ENCODE results near the gene RSPRY1. TPM values are rescaled to one million over a fixed set of nuclear protein-coding genes. Genes with fewer than 3 reads are reported as not detected.

Gene RSPRY1
- total RNA-seq, 1 experiment from 2014 or later, result 24.9 TPM

GRCh38 chr16:57202095-57202886 is 16.2 kb downstream of the RSPRY1 start:
- ATAC-seq (no peak), DNase-seq (ENCODE audit: low read depth, low spot score) (no peak)
- ChIA-PET CTCF (no interaction called here), RAD21 (ENCODE audit: low non-redundant PET in 1 of 2, low total read pairs in 2 of 2, uncharacterized antibody in 2 of 2, unreplicated experiment in 2 of 2) (no interaction called here), POLR2A (no interaction called here)
- Histone ChIP-seq H3K9me2 (ENCODE audit: insufficient read depth) (no peaks in the 10 kb centered on the region), H3K4me2 (ENCODE audit: low read length) (no peak overlapping the region), H3K27ac (ENCODE audit: low read depth, low read length) (no peak overlapping the region), H3K27me3 (ENCODE audit: insufficient read depth, low read length) (no peaks in the 10 kb centered on the region), H3K9ac (ENCODE audit: low read length) (no peak overlapping the region), H3K4me1 (ENCODE audit: control insufficient read depth in 1 of 2, insufficient read depth in 2 of 2, low read length in 2 of 2) (no peaks in the 10 kb centered on the region), H3K4me3 (replicated peaks in 1 of 2; ENCODE audit: low read depth in 1 of 2, low read length in 2 of 2) (no peak overlapping the region), H4K20me1 (ENCODE audit: insufficient read depth) (no peaks in the 10 kb centered on the region), H3K79me2 (ENCODE audit: insufficient read depth, low read length) (peaks cover 10% of the 10 kb centered on the region), H3K9me3 (ENCODE audit: control insufficient read depth in 1 of 2, insufficient read depth in 1 of 2, low read depth in 1 of 2, low read length in 2 of 2) (no peaks in the 10 kb centered on the region), H3K36me3 (ENCODE audit: control insufficient read depth in 1 of 2, insufficient read depth in 2 of 2, low read length in 2 of 2) (peaks cover 5 to 16% of the 10 kb centered on the region in 2 experiments), H2AFZ (ENCODE audit: low read depth, low read length, poor library complexity, severe bottlenecking) (no peak overlapping the region)
- intact Hi-C loops (cut with micrococcal nuclease), result no loop called here
- BruUV-seq (replicated peaks), result no TSS peak
- TF ChIP-seq SRF (IDR thresholded peaks at IDR 0.05; ENCODE audit: low read depth) (no peak), TCF7L2 (IDR thresholded peaks at IDR 0.05; ENCODE audit: borderline replicate concordance, extremely low read depth, insufficient read depth, insufficient read length) (no peak), SP1 (IDR thresholded peaks at IDR 0.05; ENCODE audit: low read depth) (no peak), ELF1 (IDR thresholded peaks at IDR 0.05; ENCODE audit: borderline replicate concordance, low read depth) (no peak), ZNF274 (IDR thresholded peaks at IDR 0.05; ENCODE audit: low read depth, low read length) (no peak), POLR2AphosphoS5 (IDR thresholded peaks at IDR 0.05; ENCODE audit: low read depth, low read length) (no peak), RAD21 (IDR thresholded peaks at IDR 0.05; ENCODE audit: low read depth) (no peak), ZBTB33 (IDR thresholded peaks at IDR 0.05; ENCODE audit: extremely low read depth, insufficient replicate concordance, low read length) (no peak), CTCF (IDR thresholded peaks at IDR 0.05 in 2 of 3, conservative IDR thresholded peaks at IDR 0.05 in 1 of 3; ENCODE audit: borderline replicate concordance in 1 of 3, insufficient read depth in 1 of 3, low read depth in 2 of 3, low read length in 2 of 3) (no peak), CEBPB (IDR thresholded peaks at IDR 0.05; ENCODE audit: low read depth) (no peak), ATF3 (IDR thresholded peaks at IDR 0.05) (no peak), MAX (IDR thresholded peaks at IDR 0.05) (no peak), ZFX (IDR thresholded peaks at IDR 0.05) (no peak)

All from HCT116 (cell line).